Keratinocyte (primary cell): ENCODE results near the gene FAXC.

Experiments
- EZH2 ChIP-seq: IDR thresholded peaks from one replicate; pipeline ENCODE4 v1.6.1; 2012; ENCODE audit warnings: inconsistent platforms, mild to moderate bottlenecking, low read length, moderate library complexity
- TF ChIP-seq, protein P1 (sequence below), 3 experiments: IDR thresholded peaks in 1 of 3; conservative IDR thresholded peaks in 1 of 3; optimal IDR thresholded peaks in 1 of 3; 2 replicates in 2 of 3; 3 replicates in 1 of 3; pipeline versions ENCODE3 to v1.5.1; 2011; ENCODE audit warnings: low read length in 3 of 3, mild to moderate bottlenecking in 3 of 3, moderate library complexity in 2 of 3, control low read depth in 1 of 3, inconsistent platforms in 1 of 3; ENCODE audit not compliant: insufficient read depth in 2 of 3; ENCODE audit errors: extremely low read depth in 1 of 3

DNA sequence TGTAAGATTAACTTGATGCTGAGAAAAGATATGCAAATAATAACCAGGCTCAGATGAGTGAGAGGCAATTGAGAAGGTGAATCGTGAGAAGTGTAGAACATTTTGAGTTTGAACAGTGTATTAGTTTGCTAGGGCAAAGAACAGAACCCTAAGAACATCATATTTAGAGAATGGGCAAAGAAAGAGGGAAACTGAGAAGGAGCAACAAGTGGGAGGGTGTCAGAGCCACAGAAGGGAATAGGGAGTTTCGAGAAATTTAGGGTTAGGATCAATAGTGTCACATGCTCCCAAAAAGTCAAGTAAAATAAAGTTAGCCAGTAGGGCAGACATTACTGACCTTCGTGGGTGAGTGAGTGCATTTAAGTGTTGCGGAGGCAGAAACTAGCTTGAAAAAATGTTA is 5.5 kb upstream of the FAXC start:
- TF ChIP-seq, protein P1, sequence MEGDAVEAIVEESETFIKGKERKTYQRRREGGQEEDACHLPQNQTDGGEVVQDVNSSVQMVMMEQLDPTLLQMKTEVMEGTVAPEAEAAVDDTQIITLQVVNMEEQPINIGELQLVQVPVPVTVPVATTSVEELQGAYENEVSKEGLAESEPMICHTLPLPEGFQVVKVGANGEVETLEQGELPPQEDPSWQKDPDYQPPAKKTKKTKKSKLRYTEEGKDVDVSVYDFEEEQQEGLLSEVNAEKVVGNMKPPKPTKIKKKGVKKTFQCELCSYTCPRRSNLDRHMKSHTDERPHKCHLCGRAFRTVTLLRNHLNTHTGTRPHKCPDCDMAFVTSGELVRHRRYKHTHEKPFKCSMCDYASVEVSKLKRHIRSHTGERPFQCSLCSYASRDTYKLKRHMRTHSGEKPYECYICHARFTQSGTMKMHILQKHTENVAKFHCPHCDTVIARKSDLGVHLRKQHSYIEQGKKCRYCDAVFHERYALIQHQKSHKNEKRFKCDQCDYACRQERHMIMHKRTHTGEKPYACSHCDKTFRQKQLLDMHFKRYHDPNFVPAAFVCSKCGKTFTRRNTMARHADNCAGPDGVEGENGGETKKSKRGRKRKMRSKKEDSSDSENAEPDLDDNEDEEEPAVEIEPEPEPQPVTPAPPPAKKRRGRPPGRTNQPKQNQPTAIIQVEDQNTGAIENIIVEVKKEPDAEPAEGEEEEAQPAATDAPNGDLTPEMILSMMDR (optimal IDR thresholded peaks at IDR 0.05 in 1 of 3, IDR thresholded peaks at IDR 0.05 in 1 of 3, conservative IDR thresholded peaks at IDR 0.05 in 1 of 3; ENCODE audit: extremely low read depth in 1 of 3, insufficient read depth in 2 of 3, low read length in 3 of 3), result no peak
- no peak for TF ChIP-seq EZH2
